Caco-2 (cell line): Measurements from ENCODE around the gene DAD1. TPM values are rescaled to one million over a fixed set of nuclear protein-coding genes. Genes with fewer than 3 reads are reported as not detected.

Experiments used
- BruUV-seq: library from RNA; stranded (reverse); fragments of 400-500 nt; replicated peaks from 2 replicates; lab custom pipeline; 2021; lab: Mats Ljungman, UMichigan
- CTCF ChIA-PET: fragments of 300-600 bp; sonication (Branson Sonifier 250); formaldehyde crosslinking; loops from one replicate; lab custom pipeline; 2022; ENCODE audit warnings: antibody characterized with exemption; lab: Charles Lee
- POLR2A ChIA-PET: fragments of 300-600 bp; sonication (Branson Sonifier 250); formaldehyde crosslinking; loops from one replicate; lab custom pipeline; 2022; ENCODE audit warnings: antibody characterized with exemption; lab: Charles Lee
- DNase-seq, 2 experiments: peaks; one replicate each; pipeline versions ENCODE4 v3.0.0 to v3.0.0-alpha.2; 2020 to 2022
- H3K27me3 ChIP-seq: replicated peaks from 2 replicates; pipeline ENCODE4 v1.6.0; 2011; ENCODE audit warnings: low read length; ENCODE audit not compliant: control insufficient read depth, insufficient read depth
- H3K36me3 ChIP-seq: 2 replicates; pipeline ENCODE4 v1.5.1; 2011; ENCODE audit warnings: low read length; ENCODE audit not compliant: control insufficient read depth, insufficient read depth
- H3K4me1 ChIP-seq: fragments of 250-450 bp; sonication (Bioruptor Pico); 2 replicates; pipeline ENCODE4 v1.5.1; 2020; ENCODE audit warnings: mild to moderate bottlenecking
- H3K4me3 ChIP-seq: 2 replicates; pipeline ENCODE4 v1.5.1; 2011; ENCODE audit warnings: low read depth, mild to moderate bottlenecking, control low read depth, low read length
- H3K9me3 ChIP-seq: fragments of 250-450 bp; sonication (Bioruptor Pico); 2 replicates; pipeline ENCODE4 v1.5.1; 2020; ENCODE audit warnings: mild to moderate bottlenecking, moderate library complexity
- H3K27ac Mint-ChIP-seq: one replicate; pipeline ENCODE4 v1.8.0; 2022; ENCODE audit warnings: mixed read lengths; ENCODE audit not compliant: unreplicated experiment
- H3K27me3 Mint-ChIP-seq: one replicate; pipeline ENCODE4 v1.8.0; 2022; ENCODE audit warnings: mixed read lengths; ENCODE audit not compliant: insufficient read depth, unreplicated experiment
- H3K36me3 Mint-ChIP-seq: one replicate; pipeline ENCODE4 v1.8.0; 2022; ENCODE audit warnings: mild to moderate bottlenecking, mixed read lengths; ENCODE audit not compliant: insufficient read depth, unreplicated experiment
- H3K4me1 Mint-ChIP-seq: one replicate; pipeline ENCODE4 v1.8.0; 2022; ENCODE audit warnings: low read depth, mixed read lengths; ENCODE audit not compliant: unreplicated experiment
- H3K4me3 Mint-ChIP-seq: one replicate; pipeline ENCODE4 v1.8.0; 2022; ENCODE audit warnings: mild to moderate bottlenecking, moderate library complexity, mixed read lengths; ENCODE audit not compliant: unreplicated experiment
- H3K9me3 Mint-ChIP-seq: one replicate; pipeline ENCODE4 v1.8.0; 2022; ENCODE audit warnings: mixed read lengths; ENCODE audit not compliant: unreplicated experiment
- CTCF ChIP-seq, 2 experiments: fragments of 200-600 bp in 1 of 2; IDR thresholded peaks; 1 replicate in 1 of 2; 2 replicates in 1 of 2; pipeline versions ENCODE4 v1.5.1 to v1.8.0; 2011 to 2022; ENCODE audit warnings: antibody characterized with exemption in 1 of 2, control low read depth in 1 of 2, inconsistent platforms in 1 of 2, low read depth in 1 of 2, low read length in 1 of 2, mild to moderate bottlenecking in 1 of 2, moderate library complexity in 1 of 2; ENCODE audit not compliant: insufficient read depth in 1 of 2, severe bottlenecking in 1 of 2, unreplicated experiment in 1 of 2
- intact Hi-C: fragments of 100-400 bp; cut with micrococcal nuclease; formaldehyde crosslinking; loops from one replicate; pipeline ENCODE4 v1.10.0; 2022; ENCODE audit not compliant: unreplicated experiment
- total RNA-seq: library from RNA; stranded (reverse); gene quantifications from 2 replicates; pipeline ENCODE4 v1.2.3, GENCODE V29; 2022

The DAD1 gene
- total RNA-seq, 1 experiment from 2014 or later: 160 TPM

- ChIA-PET POLR2A (no interaction called here), CTCF (interaction anchor here (0.6 kb wide), 1 partner anchor 299 kb away, joined by 5 read pairs; no protein-coding TSS in a partner anchor)
- Mint-ChIP-seq H3K27me3 (no peaks in the 10 kb centered on the region), H3K27ac (no peak overlapping the region), H3K4me3 (no peak overlapping the region), H3K36me3 (no peaks in the 10 kb centered on the region), H3K9me3 (no peaks in the 10 kb centered on the region), H3K4me1 (peaks cover 25% of the 10 kb centered on the region)
- no peak for DNase-seq
- no TSS peak for BruUV-seq
- TF ChIP-seq CTCF (IDR thresholded peaks at IDR 0.05; ENCODE audit: insufficient read depth in 1 of 2, low read depth in 1 of 2, low read length in 1 of 2, severe bottlenecking in 1 of 2, unreplicated experiment in 1 of 2): no peak
- no peaks in the 10 kb centered on the region for H3K9me3 ChIP-seq
- H3K27me3 ChIP-seq: no peaks in the 10 kb centered on the region
- peaks cover 11% of the 10 kb centered on the region for H3K4me1 ChIP-seq
- intact Hi-C loops: no loop called here
- H3K36me3 ChIP-seq: no peaks in the 10 kb centered on the region
- no peak overlapping the region for H3K4me3 ChIP-seq
Measured at GRCh38 chr14:22519877-22520685, 68.9 kb downstream of the DAD1 start.

GRCh38 chr14:22518073-22518472, 71.0 kb downstream of the DAD1 start:
- peaks cover 24% of the 10 kb centered on the region for H3K4me1 Mint-ChIP-seq

More at GRCh38 chr14:22518073-22518472, 71.0 kb downstream of the DAD1 start:
- intact Hi-C loops: no loop called here
- H3K9me3 ChIP-seq: no peaks in the 10 kb centered on the region
- DNase-seq: no peak
- Mint-ChIP-seq H3K4me3 (no peak overlapping the region), H3K9me3 (no peaks in the 10 kb centered on the region), H3K36me3 (no peaks in the 10 kb centered on the region), H3K27ac (no peak overlapping the region), H3K27me3 (no peaks in the 10 kb centered on the region)
- no TSS peak for BruUV-seq
- ChIA-PET POLR2A (no interaction called here), CTCF (no interaction called here)
- no peaks in the 10 kb centered on the region for H3K36me3 ChIP-seq
- H3K4me3 ChIP-seq: no peak overlapping the region
- H3K4me1 ChIP-seq: peaks cover 11% of the 10 kb centered on the region
- H3K27me3 ChIP-seq: no peaks in the 10 kb centered on the region
- no peak for TF ChIP-seq CTCF (IDR thresholded peaks at IDR 0.05; ENCODE audit: insufficient read depth in 1 of 2, low read depth in 1 of 2, low read length in 1 of 2, severe bottlenecking in 1 of 2, unreplicated experiment in 1 of 2)
